Fibroblast of skin of back (primary cell): Measurements from ENCODE around the gene TRIM46.
"Not testable (repeated sequence)": the region's sequence is repeated elsewhere in the genome, so short reads cannot be mapped to it uniquely, and the experiment has no call there.

Experiments used
- DNase-seq: peaks from one replicate; pipeline ENCODE4 v3.0.0-alpha.2; 2013

TRIM46 gene

DNA sequence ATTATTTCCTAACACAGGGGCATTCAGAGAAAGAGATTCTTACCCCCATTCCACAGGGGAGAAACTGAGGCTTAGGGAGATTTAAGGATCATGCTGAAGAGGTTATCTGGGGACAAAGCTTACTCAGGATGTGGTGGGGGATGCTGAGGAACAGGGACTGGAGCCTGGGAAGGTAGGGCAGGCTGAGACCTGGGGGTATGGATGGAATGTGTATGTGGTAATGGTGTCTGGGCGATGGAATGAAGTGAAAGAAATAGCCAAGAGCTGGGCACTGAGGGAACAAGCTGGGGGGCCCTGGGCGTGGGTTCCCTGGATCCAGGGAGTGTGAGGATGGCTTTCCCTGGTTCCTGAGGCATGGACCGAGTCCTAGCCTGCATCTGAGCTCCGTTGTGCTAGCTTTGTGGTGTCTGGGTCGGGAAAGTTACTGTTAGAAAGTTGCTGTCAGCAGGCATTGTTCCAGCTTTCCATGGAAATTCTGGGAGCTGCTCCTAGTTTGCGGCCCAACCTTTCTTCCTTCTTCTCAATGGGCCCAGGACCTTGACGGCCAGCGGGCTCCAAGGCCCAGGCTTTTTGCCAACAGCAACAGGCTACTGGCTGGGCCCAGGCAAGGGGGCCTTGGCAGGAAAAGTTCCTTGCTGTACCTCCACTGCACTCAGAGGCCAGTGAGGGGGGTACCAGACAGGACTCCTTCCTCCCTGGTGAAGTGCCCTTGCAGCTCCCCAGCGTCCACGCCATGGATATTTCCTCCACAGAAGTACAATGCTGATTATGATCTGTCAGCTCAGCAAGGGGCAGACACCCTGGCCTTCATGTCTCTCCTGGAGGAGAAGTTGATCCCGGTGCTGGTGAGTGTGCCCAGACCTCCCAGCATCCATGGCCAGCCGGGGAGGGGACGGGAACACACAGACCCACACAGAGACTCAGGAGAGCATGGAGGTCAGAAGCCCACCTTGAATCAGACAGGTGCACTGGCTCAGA is 58.6 kb downstream of the TRIM46 start:
- peak; percentile 63 for DNase-seq

DNA sequence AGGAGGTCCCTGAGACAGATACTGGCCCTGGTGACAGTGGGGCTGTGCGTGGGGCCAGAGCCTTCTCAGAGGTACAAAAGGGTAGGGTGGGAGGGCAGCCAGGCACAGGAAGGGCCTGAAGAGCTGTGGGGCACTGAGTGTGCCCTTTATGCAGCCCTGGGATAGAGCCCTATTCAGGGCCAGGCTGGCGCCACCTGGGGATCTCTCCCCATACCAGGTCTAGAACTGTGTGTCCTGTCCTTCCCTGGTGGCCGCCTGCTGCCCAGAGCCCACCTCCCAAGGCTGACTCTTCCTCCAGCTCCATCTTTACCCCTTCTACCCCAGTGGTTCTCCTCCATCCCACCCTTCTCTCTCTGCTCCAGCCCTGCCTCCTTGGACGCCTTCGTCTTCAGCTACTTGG is 59.9 kb downstream of the TRIM46 start:
- DNase-seq = not testable (repeated sequence)
